ENCODE data around the gene ENTHD1.

ENTHD1 gene

GRCh38 chr22:39748877-39749276 is 144.7 kb downstream of the ENTHD1 start:
- TF ChIP-seq CTCF (IDR thresholded peaks at IDR 0.05; ENCODE audit: borderline replicate concordance, insufficient read depth, low read depth, low read length): no peak
- no peak overlapping the region for H3K4me3 ChIP-seq (ENCODE audit: low read depth, low read length)

- no peak for TF ChIP-seq CTCF (IDR thresholded peaks at IDR 0.05; ENCODE audit: borderline replicate concordance, insufficient read depth, low read depth, low read length)
- no peak overlapping the region for H3K4me3 ChIP-seq (ENCODE audit: low read depth, low read length)
These were observed 146.8 kb downstream of the ENTHD1 start for GRCh38 chr22:39746600-39747262.

GRCh38 chr22:39745789-39746188 is 147.8 kb downstream of the ENTHD1 start:
- H3K4me3 ChIP-seq (ENCODE audit: low read depth, low read length): no peak overlapping the region
- TF ChIP-seq CTCF (IDR thresholded peaks at IDR 0.05; ENCODE audit: borderline replicate concordance, insufficient read depth, low read depth, low read length): no peak

GRCh38 chr22:39744353-39744752 is 149.2 kb downstream of the ENTHD1 start:
- TF ChIP-seq CTCF (IDR thresholded peaks at IDR 0.05; ENCODE audit: borderline replicate concordance, insufficient read depth, low read depth, low read length): no peak

GRCh38 chr22:39743935-39744334 is 149.6 kb downstream of the ENTHD1 start:
- no peak overlapping the region for H3K4me3 ChIP-seq (ENCODE audit: low read depth, low read length)

More at GRCh38 chr22:39744353-39744752, 149.2 kb downstream of the ENTHD1 start:
- H3K4me3 ChIP-seq (ENCODE audit: low read depth, low read length): no peak overlapping the region

GRCh38 chr22:39739338-39740027 is 154.1 kb downstream of the ENTHD1 start:
- no peak for TF ChIP-seq CTCF (IDR thresholded peaks at IDR 0.05; ENCODE audit: borderline replicate concordance, insufficient read depth, low read depth, low read length)
- no peak overlapping the region for H3K4me3 ChIP-seq (ENCODE audit: low read depth, low read length)

More at GRCh38 chr22:39743935-39744334, 149.6 kb downstream of the ENTHD1 start:
- TF ChIP-seq CTCF (IDR thresholded peaks at IDR 0.05; ENCODE audit: borderline replicate concordance, insufficient read depth, low read depth, low read length): no peak

GRCh38 chr22:39738746-39739145 is 154.8 kb downstream of the ENTHD1 start:
- H3K4me3 ChIP-seq (ENCODE audit: low read depth, low read length): no peak overlapping the region
- TF ChIP-seq CTCF (IDR thresholded peaks at IDR 0.05; ENCODE audit: borderline replicate concordance, insufficient read depth, low read depth, low read length): no peak
